Measurements from ENCODE around the gene PCDH9.
A peak's percentile ranks its signal among the peaks of the same experiment; 100 is the strongest.

Gene PCDH9

GRCh38 chr13:67229481-67230403 is at the start of gene PCDH9:
Gene PCDH9 (minus strand): TSS chr13:67230336. CDS start chr13:67228440, 1,896 bp downstream.
- no peak for DNase-seq (ENCODE audit: low read depth in 1 of 2, low spot score in 1 of 2)

DNA sequence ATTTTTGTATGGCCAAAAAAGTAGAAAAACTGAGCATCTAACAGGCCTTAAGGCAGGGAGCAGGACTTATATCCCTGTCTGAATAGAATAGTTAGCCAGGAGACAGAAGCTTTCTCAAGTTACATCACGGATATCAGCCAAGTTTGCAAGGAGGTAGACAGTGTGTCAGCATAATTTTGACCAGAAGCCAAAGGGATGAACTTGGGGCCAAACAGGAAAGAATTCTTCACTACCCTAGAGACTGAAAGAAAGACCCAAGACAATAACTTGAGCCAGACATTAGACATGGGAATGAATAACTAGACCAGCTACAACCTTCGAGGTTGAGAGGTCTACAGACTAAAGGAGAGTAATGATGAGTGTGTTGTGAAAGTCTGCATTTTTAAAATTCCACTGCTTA is 48.1 kb upstream of the PCDH9 start:
- DNase-seq (ENCODE audit: low read depth in 1 of 2, low spot score in 1 of 2) = no peak
- in situ Hi-C loops (cut with HindIII; ENCODE audit: low pct_unique_long_range_greater_than_20kb, low sequenced_read_pairs) = no loop called here
- TF ChIP-seq JUND (IDR thresholded peaks at IDR 0.05; ENCODE audit: low read depth) = no peak

More at GRCh38 chr13:67229481-67230403, at the start of gene PCDH9:
- TF ChIP-seq JUND (IDR thresholded peaks at IDR 0.05; ENCODE audit: low read depth) = no peak
- in situ Hi-C loops (cut with HindIII; ENCODE audit: low pct_unique_long_range_greater_than_20kb, low sequenced_read_pairs) = no loop called here

DNA sequence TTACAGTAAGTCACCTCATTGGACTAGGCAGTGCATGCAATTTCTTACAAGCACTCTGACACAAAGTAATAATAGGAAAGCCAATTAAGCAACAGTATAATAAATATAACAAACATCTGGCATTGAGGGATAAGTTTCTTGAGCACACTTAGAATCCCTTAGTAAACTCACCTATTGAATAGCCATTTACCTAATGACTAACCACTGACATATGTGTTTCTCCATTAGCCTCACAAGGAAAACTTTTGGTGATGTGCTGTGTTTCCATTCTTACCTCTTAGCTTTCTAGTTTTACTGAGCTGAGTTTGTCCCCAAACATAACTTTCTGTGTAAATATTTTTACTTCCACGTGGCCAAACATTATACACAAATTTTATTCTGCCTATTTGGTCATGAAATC is 47.4 kb upstream of the PCDH9 start:
- DNase-seq (ENCODE audit: low read depth in 1 of 2, low spot score in 1 of 2) = no peak
- no peak for TF ChIP-seq JUND (IDR thresholded peaks at IDR 0.05; ENCODE audit: low read depth)
- in situ Hi-C loops (cut with HindIII; ENCODE audit: low pct_unique_long_range_greater_than_20kb, low sequenced_read_pairs) = no loop called here

GRCh38 chr13:67275351-67275960 is 45.3 kb upstream of the PCDH9 start:
- in situ Hi-C loops (cut with HindIII; ENCODE audit: low pct_unique_long_range_greater_than_20kb, low sequenced_read_pairs) = no loop called here
- no peak for DNase-seq (ENCODE audit: low read depth in 1 of 2, low spot score in 1 of 2)

GRCh38 chr13:67273001-67273400 is 42.9 kb upstream of the PCDH9 start:
- TF ChIP-seq JUND (IDR thresholded peaks at IDR 0.05; ENCODE audit: low read depth) = no peak
- in situ Hi-C loops (cut with HindIII; ENCODE audit: low pct_unique_long_range_greater_than_20kb, low sequenced_read_pairs) = no loop called here
- DNase-seq (ENCODE audit: low read depth in 1 of 2, low spot score in 1 of 2) = no peak

More at GRCh38 chr13:67275351-67275960, 45.3 kb upstream of the PCDH9 start:
- TF ChIP-seq JUND (IDR thresholded peaks at IDR 0.05; ENCODE audit: low read depth) = no peak

- no peak for TF ChIP-seq JUND (IDR thresholded peaks at IDR 0.05; ENCODE audit: low read depth)
- in situ Hi-C loops (cut with HindIII; ENCODE audit: low pct_unique_long_range_greater_than_20kb, low sequenced_read_pairs) = no loop called here
- DNase-seq (ENCODE audit: low read depth in 1 of 2, low spot score in 1 of 2) = no peak
These were observed 37.0 kb upstream of the PCDH9 start for GRCh38 chr13:67267136-67267535.

DNA sequence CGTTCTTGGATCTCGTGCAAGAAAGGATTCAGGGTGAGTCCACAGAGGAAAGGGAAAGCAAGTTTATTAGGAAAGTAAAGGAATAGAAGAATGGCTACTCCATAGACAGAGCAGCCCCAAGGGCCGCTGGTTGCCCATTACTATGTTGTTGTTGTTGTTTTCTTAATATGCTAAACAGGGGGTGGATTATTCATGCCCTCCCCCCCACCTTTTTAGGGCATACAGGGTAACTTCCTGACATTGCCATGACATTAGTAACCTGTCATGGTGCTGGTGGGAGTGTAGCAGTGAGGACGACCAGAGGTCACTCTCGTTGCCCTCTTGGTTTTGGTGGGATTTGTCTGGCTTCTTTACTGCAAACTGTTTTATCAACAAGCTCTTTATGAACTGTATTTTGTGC is 29.1 kb upstream of the PCDH9 start:
- no peak for TF ChIP-seq JUND (IDR thresholded peaks at IDR 0.05; ENCODE audit: low read depth)
- DNase-seq (ENCODE audit: low read depth in 1 of 2, low spot score in 1 of 2) = no peak
- in situ Hi-C loops (cut with HindIII; ENCODE audit: low pct_unique_long_range_greater_than_20kb, low sequenced_read_pairs) = no loop called here

- TF ChIP-seq JUND (IDR thresholded peaks at IDR 0.05; ENCODE audit: low read depth) = no peak
- no peak for DNase-seq (ENCODE audit: low read depth in 1 of 2, low spot score in 1 of 2)
- in situ Hi-C loops (cut with HindIII; ENCODE audit: low pct_unique_long_range_greater_than_20kb, low sequenced_read_pairs) = no loop called here
These were observed 28.3 kb upstream of the PCDH9 start for GRCh38 chr13:67258482-67258881.

DNA sequence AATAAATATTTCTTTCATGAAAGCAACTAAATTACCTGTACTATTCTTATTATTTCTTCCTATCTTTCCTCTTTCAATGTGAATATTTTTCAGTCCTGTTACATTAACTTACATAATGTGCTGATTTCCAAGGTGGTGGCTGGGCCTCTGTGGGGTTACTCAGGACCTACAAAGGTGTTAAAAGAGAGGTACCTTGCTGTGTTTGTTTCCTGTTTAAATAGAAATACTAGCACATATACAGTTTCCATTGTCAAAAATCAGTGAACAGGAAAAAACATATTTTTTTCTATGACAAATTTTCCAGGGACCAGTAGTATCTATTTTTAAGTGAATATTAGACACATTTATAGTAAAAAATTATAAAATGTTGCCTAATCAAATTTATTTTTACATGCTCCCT is 8.7 kb upstream of the PCDH9 start:
- in situ Hi-C loops (cut with HindIII; ENCODE audit: low pct_unique_long_range_greater_than_20kb, low sequenced_read_pairs) = no loop called here
- no peak for TF ChIP-seq JUND (IDR thresholded peaks at IDR 0.05; ENCODE audit: low read depth)
- DNase-seq (ENCODE audit: low read depth in 1 of 2, low spot score in 1 of 2) = no peak

DNA sequence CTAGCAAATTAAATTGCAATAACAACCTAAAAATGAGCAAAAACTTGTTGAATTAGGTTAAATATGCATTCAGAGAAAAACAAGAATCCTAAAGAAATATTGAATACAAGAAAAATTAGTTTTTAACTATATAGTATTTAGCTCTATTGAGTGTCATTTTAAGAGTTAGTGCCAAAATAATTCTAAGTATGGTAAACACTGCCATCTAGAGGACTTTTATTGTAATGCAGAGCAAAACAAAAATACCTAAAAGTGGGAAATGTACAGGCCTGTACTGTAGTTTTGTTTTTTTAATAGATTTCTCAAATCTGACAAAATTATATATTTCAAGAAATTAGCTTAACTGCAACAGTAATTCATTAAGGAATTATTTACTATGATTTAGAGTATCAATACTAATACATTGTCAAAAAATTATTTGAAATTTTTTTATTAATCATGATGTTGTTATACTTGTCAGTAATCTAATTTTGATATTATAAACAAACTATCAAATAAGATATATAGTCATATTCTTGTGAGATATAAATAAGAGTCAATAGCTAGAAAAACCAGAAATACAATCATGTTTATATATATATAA is 8.2 kb upstream of the PCDH9 start:
- in situ Hi-C loops (cut with HindIII; ENCODE audit: low pct_unique_long_range_greater_than_20kb, low sequenced_read_pairs) = no loop called here
- TF ChIP-seq JUND (IDR thresholded peaks at IDR 0.05; ENCODE audit: low read depth) = no peak
- peak in 1 of 2 experiments; percentile 41 for DNase-seq (ENCODE audit: low read depth in 1 of 2, low spot score in 1 of 2)

DNA sequence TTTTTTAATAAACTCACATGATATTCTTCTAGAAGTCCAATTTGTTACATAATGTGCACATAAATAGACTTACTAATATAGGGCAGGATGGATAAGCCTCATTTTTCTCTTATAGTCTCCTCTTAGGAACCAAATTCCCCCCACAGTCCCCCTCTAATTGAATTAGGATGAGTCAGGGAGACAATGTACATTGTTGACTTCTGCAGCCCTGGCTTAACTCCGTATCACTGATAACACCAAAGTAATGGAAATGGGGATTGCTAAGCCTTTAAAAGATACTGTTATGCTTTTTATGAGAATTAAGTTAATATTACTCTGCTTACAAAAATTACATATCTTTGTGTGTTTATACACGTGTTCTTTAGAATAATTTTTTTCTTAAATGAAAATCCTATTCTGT is 5.1 kb upstream of the PCDH9 start:
- no peak for DNase-seq (ENCODE audit: low read depth in 1 of 2, low spot score in 1 of 2)
- no peak for TF ChIP-seq JUND (IDR thresholded peaks at IDR 0.05; ENCODE audit: low read depth)
- in situ Hi-C loops (cut with HindIII; ENCODE audit: low pct_unique_long_range_greater_than_20kb, low sequenced_read_pairs) = no loop called here

GRCh38 chr13:67232384-67232783 is 2.2 kb upstream of the PCDH9 start:
- no peak for TF ChIP-seq JUND (IDR thresholded peaks at IDR 0.05; ENCODE audit: low read depth)
- in situ Hi-C loops (cut with HindIII; ENCODE audit: low pct_unique_long_range_greater_than_20kb, low sequenced_read_pairs) = no loop called here
- no peak for DNase-seq (ENCODE audit: low read depth in 1 of 2, low spot score in 1 of 2)
